Caki2 (cell line): ENCODE measurements around the gene ZNF516. TPM values are rescaled to one million over a fixed set of nuclear protein-coding genes. Genes with fewer than 3 reads are reported as not detected.

Experiments used
- DNase-seq: peaks from one replicate; pipeline ENCODE4 v3.0.0-alpha.2; 2015; ENCODE audit warnings: low read depth
- in situ Hi-C: cut with HindIII; loops from 2 replicates; pipeline ENCODE4 v1.10.0; 2016; ENCODE audit warnings: low sequenced_read_pairs, low pct_unique_long_range_greater_than_20kb, mixed read lengths
- total RNA-seq: library from RNA; depleted of rRNA; stranded (reverse); fragments of >200 nt; shearing (Covaris generic); gene quantifications from 2 replicates; pipeline ENCODE4 v1.2.3, GENCODE V29; 2014; ENCODE audit warnings: low replicate concordance

ZNF516 gene
- total RNA-seq, 1 experiment from 2014 or later: 6.1 TPM

DNA sequence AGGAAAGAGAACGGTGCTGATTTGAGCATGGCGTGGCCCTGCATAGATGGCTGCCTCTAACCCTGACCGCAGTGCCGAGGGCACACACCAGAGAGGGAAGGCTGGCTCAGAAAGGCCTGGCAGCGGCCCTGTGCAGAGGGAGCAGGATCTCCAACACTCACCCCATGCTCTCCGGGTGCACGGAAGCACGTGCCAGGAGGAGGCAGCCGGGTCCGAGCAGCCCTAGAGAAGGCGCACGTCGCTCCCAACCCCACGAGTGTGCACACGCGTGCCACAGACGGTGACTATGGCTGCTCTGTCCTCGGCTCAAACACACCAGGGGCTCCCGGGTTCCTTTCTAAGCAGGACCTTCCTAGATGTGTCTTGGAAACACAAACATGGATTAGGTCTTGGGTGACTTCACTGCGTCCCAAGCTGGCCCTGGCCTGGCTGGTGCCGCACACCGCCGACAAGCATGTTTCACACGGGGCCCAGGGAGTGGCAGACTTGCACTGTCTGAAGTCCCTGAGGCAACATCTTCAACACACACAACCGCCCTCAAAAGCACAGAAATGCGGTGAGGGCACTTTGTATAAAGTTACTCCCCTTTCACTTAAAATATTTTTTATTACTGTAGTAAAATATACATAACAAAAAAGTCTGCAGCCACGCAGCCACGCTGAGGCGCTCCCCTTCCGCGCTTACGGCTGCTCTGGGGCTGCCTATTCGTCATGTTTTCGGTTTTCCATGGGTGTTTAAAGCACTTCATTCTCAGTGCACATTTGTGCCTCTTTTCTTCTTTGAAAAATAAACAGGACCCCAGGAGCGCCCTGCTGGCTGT, 110.0 kb downstream of the ZNF516 start:
- in situ Hi-C loops: no loop called here
- no peak for DNase-seq

GRCh38 chr18:76384114-76384790, 110.8 kb downstream of the ZNF516 start:
- no peak for DNase-seq
- in situ Hi-C loops: no loop called here

DNA sequence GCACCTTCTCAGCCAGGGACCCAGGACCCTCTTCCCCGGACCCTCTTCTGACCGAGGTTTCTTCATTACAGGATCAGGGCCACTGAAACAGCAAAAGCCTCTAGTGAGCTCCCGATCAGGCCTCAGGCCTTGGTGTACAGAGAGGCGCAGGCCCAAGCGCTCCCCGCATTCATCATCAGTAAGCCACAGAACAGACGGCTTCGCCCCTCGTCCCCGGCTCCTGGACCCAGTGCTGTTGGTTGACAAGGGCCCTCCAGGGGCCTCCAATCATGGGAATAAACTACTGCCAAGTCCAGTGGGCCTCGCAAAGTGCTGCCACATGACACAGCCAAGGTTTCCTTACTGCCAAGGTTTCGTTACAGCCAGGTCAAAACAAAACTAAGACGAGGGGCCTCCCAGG, 111.4 kb downstream of the ZNF516 start:
- DNase-seq: no peak
- in situ Hi-C loops: no loop called here

DNA sequence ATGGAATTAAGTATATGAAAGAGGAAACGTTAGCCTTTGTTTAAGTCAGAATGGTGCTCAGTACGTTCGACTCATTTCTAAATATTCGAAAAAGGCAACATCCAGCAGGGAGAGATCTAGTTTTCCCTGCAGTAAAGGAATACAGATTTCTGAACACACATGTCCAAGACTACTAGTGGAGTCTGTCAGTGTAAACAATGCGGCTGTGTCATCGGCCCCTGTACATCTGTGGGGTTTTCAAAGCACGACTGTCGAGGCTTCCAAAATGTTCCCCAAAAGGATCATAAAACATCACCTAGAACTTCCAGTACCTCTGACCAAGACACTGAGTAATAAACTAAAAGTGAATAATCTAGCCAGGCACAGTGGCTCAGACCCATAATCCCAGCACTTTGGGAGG, 112.8 kb downstream of the ZNF516 start:
- in situ Hi-C loops: no loop called here
- DNase-seq: no peak

GRCh38 chr18:76380791-76381405, 114.1 kb downstream of the ZNF516 start:
- in situ Hi-C loops: no loop called here
- DNase-seq: no peak

DNA sequence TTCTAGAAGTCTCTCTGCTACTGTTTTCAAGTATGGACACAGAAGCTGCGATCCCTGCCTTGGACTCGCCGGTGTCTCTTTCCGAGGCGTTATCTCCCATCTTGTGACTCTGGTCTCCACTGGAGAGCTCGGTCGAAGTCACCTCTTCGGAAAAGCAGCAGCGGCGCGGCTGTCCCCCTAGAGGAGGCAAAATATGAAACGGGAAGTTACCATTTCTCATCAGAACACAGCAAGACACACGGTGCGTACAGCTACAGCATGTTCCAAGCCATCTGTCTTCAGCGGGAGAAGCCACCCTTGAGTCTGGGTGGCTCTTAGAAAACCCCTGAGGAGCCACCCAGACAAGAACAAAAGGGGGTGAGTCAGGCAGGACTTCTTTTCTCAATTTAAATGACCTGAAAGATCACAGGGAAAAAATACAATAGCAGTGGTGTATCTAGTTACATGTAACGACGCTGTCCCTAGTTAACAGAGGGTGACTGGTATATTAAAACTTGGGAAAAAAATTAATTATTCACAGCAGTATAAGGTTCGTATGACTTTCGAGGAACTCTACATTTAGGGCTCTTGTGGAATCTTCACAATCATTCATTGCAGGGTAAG, 114.8 kb downstream of the ZNF516 start:
- no peak for DNase-seq
- in situ Hi-C loops: no loop called here

DNA sequence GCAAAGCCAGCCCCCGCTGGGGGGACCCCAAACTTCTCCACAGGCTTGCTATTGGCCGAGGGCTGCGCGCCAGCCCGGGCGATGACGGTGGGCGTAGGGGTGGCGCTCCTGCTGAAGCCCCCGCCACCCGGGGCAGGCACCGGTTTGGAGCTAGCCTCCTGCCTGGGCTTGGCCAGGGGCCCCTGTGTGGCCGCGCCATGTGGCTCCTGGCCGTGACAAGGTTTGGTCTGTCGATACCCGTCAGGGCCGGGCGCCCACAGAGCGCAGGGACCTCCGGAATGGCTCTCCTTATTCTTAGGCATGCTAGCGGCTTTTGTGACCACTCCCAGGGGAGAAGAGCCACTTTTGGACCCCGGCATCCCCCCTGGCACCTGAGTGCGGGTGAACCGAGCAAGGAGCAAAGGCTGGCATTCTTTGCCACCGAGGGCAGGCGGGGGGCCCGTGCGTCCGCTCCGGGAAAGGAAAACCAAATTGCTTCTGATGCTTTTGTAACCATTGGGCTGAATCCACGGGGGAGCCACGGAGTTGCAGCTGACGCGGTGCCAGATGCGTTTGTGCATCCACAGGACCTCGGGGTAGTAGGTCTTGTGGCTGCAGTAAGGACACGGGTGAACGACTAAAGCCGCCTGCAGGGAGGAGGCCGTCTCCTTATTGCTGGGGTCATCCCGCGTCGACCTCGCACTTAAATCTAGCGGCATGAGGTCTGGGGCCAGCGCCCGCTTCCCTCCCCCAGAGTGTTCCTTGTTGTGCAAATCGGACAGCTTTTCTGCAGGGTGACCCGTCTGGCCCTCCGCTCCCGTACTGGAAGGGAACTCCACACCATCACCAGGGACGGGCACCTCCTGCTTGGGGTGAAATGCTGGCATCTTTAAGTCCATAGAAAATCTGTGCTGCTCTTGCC, 115.6 kb downstream of the ZNF516 start:
- in situ Hi-C loops: no loop called here
- DNase-seq: no peak

DNA sequence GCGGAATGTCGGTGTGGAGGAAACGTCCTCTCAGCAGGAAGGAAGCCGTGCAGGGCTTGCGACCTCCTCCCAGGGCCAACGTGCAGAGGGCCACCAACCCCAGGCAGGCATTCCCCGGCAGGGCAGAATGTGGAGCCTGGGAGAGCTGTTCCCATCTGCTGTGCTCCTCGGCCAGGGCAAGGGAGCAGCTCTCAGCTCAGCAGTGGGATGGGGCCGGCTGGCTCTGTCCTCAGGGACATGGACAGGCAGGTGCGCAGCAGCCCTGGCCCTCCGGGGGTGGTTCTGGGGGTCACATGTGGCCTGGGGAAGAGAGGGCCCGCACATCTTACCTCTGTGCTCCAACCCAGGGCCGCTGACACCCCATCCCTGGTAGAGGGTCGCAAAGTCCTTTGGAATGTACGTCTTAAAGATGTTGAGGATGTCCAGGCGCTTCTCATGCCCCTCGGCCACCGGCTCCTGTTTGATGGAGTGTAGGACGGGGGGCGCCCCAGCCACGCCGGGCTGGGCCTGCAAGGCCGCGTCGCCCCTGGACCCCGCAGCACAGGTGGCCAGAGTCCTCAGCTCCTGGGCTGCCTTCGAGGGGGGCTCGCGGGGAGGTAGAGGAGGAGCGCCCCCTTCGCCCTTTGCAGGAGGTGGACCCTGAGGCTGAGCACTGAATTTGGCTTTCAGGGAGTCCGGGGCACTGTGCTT, 116.4 kb downstream of the ZNF516 start:
- DNase-seq: no peak
- in situ Hi-C loops: no loop called here

DNA sequence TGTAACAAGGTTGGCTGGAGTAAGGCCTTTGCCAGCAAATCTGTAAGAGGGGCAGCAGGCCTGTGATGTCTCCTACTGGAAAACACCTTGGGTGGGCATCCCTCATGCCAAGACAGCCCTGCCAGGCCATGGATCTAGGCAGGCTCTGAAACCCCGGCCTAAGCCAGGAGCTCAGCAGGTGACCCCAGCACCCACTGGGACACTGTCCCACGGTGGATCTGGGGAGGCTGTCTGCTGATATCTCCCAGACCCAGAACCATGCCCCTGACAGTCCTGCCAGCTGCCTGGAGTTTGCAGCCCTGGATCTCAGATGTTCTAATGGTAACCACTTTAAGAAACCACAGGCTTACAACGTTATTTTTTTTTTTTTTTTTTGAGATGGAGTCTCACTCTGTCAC, 117.7 kb downstream of the ZNF516 start:
- no peak for DNase-seq
- in situ Hi-C loops: no loop called here

- no peak for DNase-seq
- in situ Hi-C loops: no loop called here
These were observed 118.2 kb downstream of the ZNF516 start for GRCh38 chr18:76376668-76377358.

- no peak for DNase-seq
- in situ Hi-C loops: no loop called here
These were observed 118.8 kb downstream of the ZNF516 start for GRCh38 chr18:76376225-76376624.

DNA sequence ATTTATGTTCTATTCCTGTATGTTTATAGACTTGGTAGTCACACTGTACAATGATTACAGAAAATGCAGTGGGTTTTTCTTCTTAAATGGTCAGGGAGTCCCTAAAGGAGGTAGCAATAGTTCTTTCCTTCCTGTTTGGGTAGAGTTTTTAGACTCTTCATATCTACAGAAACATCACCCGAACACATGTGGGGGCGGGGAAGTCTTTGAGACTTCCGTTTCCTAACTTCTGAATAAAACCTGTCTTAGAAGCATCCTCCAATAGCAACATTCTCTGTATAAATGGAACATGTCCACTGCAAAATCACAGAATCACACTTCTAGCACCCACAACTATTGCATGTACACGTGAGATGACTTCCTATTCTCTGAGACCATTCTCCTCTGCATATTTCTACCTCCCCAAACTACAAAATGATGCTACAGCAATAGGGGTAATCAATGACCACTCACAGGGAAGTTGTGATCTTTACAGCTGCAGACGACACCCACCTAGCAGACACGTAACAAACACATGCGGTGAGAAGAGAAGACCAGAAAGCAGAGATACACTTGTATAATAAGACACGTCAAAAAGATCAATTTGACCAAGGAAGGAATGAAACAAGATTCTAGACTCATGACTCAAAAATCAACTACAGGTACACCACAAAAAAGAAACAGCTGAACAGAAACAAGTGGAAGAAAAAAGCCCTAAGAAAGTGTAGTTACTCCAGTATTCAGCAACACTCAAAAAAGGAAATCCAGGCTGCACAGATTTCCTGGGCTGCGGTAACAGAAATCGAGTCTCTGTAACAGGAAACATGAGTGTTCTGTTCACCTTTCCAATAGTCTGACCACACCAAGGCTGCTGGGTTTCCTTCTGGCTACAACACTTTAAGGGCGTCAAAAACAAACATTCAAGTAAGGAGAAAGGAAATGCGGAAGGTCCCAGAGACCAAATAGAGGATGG, 120.4 kb downstream of the ZNF516 start:
- no peak for DNase-seq
- in situ Hi-C loops: no loop called here

DNA sequence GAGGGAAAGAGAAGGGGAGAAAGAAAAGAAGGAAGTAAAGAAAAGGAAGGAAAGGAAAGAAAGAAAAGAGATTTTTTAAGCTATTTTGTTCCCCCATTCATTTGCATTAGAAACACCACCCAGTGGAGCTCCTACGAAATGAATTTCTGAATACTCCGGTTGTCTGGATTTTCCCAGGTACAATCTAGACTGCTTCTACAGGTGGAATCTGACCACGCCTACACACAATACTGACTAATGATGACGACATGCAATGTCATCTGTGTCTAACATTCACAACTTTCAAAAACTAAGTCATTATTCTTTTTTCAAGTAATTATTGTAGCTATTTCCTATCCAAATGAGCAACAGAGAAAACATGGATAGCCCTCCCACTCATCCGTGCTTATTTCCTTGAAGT, 121.7 kb downstream of the ZNF516 start:
- no peak for DNase-seq
- in situ Hi-C loops: no loop called here

GRCh38 chr18:76371301-76372203, 123.5 kb downstream of the ZNF516 start:
- DNase-seq: no peak
- in situ Hi-C loops: no loop called here

DNA sequence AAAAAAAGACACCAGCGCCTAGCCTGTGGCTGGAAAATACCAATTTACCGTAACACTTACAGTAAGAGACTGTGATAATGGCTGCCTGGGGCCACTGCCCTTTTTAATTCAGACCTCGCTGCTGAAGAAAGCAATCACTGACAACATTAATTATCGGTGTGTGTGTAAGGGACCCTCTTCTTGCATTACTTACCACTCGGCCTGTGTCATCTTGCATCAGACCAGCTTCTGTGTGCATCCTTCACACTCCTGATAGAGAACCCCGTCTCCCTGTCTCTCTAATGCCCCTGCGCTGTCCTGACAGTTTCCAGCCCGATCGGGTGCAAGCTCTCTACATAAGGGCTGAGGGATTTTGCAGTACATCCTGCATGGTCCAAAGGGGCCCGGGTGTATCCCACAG, 124.4 kb downstream of the ZNF516 start:
- DNase-seq: no peak
- in situ Hi-C loops: no loop called here
